NOMO-1 (cell line): Measurements from ENCODE around the gene SOBP.
A peak's percentile ranks its signal among the peaks of the same experiment; 100 is the strongest.
"Not testable (repeated sequence)": the region's sequence is repeated elsewhere in the genome, so short reads cannot be mapped to it uniquely, and the experiment has no call there.

ENCODE experiments used
- DNase-seq, 2 experiments: peaks; one replicate each; lab custom pipeline; 2025; ENCODE audit not compliant: unreplicated experiment in 2 of 2; lab: John Stamatoyannopoulos, UW

SOBP gene, protein sequence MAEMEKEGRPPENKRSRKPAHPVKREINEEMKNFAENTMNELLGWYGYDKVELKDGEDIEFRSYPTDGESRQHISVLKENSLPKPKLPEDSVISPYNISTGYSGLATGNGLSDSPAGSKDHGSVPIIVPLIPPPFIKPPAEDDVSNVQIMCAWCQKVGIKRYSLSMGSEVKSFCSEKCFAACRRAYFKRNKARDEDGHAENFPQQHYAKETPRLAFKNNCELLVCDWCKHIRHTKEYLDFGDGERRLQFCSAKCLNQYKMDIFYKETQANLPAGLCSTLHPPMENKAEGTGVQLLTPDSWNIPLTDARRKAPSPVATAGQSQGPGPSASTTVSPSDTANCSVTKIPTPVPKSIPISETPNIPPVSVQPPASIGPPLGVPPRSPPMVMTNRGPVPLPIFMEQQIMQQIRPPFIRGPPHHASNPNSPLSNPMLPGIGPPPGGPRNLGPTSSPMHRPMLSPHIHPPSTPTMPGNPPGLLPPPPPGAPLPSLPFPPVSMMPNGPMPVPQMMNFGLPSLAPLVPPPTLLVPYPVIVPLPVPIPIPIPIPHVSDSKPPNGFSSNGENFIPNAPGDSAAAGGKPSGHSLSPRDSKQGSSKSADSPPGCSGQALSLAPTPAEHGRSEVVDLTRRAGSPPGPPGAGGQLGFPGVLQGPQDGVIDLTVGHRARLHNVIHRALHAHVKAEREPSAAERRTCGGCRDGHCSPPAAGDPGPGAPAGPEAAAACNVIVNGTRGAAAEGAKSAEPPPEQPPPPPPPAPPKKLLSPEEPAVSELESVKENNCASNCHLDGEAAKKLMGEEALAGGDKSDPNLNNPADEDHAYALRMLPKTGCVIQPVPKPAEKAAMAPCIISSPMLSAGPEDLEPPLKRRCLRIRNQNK

DNA sequence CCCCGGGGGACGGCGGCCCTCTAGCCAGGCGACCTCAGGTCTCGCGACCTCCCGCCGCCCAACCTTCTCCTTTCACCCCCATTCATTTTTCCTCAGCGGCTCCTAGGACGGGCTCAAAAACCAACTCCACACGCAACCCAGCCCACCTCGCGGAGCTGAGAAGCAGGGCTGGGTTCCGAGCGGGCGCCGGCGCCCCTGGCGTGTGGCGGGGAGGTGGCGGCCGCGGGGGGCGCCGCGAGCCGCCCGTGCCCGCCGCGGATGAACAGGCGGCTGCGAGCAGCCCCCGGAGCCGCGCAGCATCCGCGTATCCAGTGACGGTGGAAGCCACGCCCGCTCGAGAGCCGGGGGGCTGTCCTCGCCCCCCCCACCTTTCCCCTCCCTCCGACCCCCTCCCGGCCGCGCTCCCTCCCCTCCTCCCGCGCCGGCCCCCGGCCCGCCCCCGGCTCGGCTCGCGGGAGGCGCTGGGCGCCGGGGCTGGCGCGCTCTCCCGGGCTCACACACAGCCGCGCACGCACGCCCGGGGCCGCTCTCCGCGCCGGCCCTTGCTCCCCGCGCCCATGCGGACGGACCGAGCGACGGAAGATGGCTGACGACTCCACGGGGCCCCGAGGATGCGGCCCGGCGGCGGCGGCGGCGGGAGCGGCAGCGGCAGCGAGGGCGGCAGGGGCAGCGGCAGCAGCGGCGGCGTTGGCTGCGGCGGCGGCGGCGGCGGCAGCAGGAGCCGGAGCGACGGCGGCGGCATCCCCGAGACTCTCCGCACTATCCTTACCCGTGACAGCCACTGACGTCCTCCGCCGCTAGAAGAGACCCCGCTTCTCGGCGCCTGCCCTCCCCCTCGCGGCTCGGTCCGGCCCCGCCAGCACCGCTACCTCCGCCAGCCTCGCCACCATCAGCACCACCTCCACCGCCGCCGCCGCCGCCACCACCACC lies at the start of gene SOBP:
TSS of gene SOBP (plus strand) at position 482 of the 930 bp plus-strand sequence. CDS start 500 bp downstream, outside the sequence.
- peak in 1 of 2 experiments; percentile 24 for DNase-seq

DNA sequence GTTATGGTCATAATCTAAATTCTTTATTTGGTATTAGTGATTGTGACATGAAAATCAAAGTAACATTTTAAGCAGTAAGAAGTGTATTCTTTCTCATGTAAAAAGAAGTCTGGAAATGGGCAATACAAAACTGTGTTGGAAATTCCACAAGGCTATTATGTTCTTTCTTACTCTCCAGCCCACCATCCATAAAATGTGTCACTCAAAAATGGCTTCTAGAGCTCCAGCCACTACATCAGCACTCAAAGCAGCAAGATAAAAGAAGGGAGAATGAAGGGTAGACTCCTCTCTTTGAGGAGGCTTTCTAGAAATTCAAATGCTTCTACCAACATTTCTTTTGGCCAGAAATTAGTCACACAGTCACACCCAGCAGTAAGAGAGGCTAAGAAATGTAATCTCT lies 49.0 kb upstream of the SOBP start:
- no peak for DNase-seq

GRCh38 chr6:107441682-107442081 lies 48.2 kb upstream of the SOBP start:
- no peak for DNase-seq

GRCh38 chr6:107442938-107443607 lies 46.8 kb upstream of the SOBP start:
- no peak for DNase-seq

GRCh38 chr6:107443608-107444267 lies 46.2 kb upstream of the SOBP start:
- no peak for DNase-seq

DNA sequence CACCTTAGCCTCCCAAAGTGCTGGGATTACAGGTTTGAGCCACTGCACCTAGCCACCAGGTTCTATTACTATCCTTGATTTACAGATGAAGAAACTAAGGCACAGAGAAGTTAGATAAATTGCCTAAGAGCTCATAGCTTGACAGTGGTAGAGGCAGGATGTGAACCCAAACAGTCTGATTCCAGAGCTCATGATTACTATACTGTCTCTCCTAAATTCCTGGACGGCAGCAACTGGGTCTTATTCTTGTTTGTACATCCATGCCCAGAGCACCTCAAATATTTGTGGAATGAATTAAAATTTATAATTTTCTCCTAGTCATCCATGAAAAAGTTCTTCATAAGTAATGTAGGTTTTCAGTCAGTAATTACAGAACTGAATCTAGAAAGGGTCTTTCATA lies 45.6 kb upstream of the SOBP start:
- DNase-seq = no peak

DNA sequence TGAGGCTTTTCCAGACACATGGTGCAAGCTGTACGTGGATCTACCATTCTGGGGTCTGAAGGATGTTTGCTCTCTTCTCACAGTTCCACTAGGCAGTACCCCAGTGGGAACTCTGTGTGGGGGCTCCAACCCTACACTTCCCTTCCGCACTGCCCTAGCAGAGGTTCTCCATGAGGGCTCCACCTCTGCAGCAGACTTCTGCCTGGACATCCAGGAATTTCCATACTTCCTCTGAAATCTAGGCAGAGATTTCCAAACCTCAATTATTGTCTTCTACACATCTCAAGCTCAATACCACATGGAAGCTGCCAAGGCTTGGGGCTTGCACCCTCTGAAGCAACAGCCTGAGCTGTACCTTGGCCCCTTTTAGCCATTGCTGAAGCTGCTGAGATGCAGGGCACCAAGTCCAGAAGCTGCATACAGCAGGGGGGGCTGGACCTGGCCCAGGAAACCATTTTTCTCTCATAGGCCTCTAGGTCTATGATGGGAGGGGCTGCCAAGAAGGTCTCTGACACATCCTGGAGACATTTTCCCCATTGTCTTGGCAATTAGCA lies 42.2 kb upstream of the SOBP start:
- DNase-seq = no peak

GRCh38 chr6:107448776-107449175 lies 41.1 kb upstream of the SOBP start:
- DNase-seq = no peak

GRCh38 chr6:107458672-107459282 lies 31.1 kb upstream of the SOBP start:
- peak in 1 of 2 experiments; percentile 43 for DNase-seq

GRCh38 chr6:107459283-107460082 lies 30.4 kb upstream of the SOBP start, which contains the start of gene PDSS2:
PDSS2 (minus strand) TSS chr6:107459564; CDS start chr6:107459285, 279 bp downstream.
- DNase-seq = peak; percentile 97 to 98

DNA sequence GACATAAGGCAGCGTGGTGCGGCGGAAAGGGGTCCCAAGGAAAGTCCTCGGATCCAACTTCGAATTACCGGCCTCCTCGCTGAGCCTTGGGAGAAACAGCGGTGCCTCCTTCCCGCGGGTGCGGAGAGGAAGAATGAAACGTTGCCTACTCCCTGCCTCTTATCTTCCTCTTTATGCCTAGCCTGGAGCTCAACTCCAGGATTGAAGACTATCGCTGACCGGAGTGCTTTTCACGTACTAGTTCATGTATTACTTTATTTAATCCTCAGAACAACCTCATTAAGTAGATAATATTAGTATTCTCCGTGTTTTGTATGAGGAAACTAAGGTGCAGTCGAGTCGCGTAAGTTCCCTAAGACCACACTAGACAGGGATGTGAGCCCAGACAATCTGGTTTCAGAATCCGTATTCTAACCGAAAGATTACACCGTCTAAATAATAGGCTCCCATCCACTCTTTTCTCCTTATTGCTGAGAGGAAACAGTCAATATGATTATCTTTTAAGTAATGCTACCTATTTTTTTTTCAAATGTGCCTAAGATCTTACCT lies 29.8 kb upstream of the SOBP start:
- peak; percentile 68 to 77 for DNase-seq

GRCh38 chr6:107466062-107466461 lies 23.9 kb upstream of the SOBP start:
- DNase-seq = no peak

GRCh38 chr6:107470364-107470763 lies 19.6 kb upstream of the SOBP start:
- no peak for DNase-seq

DNA sequence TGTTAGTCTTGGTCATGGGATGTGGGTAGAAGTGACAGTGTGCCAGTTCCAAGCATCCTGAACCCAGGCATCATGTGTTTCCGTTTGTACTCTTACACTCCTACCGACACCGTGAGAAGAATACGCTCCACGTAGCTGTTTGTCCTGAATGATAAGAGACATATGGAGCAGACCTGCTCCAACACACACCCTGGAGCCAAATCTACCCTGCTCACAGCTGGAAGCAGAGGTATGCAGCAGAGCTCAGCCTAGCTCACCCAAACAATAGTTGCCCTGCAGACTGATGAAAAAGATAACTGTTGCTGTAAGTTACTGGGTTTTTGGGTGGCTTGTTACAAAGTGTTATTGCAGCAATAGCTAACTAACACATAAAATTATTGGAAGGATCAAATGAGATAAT lies 16.3 kb upstream of the SOBP start:
- DNase-seq = no peak

DNA sequence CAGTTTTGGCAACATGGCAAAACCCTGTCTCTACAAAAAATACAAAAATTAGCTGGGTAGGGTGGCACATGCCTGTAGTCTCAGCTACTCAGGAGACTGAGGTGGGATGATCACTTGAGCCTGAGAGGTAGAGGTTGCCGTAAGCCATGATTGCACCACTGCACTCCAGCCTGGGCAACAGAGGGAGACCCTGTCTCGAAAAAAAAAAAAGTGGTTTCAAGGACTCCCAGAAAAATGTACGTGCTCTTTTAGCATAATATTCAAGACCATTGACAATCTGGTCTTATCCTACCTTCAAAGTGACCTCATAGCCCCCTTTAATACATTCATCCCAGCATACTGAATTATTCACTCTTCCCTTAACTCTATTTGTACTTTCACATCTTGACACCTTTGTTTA lies 14.6 kb upstream of the SOBP start:
- not testable (repeated sequence) for DNase-seq

DNA sequence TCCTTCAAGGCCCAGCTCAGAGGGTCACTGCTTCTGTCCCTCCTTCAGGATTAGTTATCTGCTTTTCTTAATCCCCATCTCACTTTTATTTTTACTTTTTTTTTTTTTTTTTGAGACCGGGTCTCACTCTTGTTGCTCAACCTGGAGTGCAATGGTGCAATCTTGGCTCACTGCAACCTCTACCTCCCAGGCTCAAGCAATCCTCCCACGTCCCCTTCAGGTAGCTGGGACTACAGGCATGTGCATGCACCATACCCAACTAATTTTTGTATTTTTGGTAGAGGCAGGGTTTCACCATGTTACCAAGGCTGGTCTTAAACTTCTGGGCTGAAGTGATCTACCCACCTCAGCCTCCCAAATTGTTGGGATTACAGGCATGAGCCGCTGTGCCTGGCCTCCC lies 14.1 kb upstream of the SOBP start:
- DNase-seq = not testable (repeated sequence)

DNA sequence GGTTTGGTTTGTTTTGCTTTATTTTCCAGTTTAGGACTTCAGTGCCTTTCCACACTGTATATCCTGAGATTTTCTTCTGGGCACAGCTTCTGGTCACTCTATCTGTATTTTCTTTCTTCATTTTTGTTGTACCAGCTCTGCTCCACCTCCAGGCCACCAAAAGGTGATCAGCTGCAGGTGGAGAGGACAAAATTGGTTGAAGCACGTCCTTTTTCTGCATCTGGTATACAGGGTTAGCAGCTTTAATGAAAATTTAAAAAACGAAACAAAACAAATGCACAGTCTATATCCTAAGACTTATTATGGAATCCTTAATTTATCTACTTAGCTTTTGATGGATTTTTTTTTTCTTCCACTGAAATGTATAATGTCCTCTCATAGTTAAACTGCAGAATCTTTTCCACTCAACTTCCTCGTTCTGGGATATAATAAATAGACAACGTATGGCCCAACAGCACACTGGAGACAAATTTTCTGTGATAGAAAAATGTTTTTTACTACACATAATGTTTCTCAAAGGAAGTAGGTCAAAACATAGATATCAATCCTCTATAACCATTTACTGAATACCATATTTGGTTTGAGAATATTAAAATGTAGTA lies 10.7 kb upstream of the SOBP start:
- no peak for DNase-seq
